A673 (cell line): ENCODE measurements around the gene SHROOM2. TPM values are rescaled to one million over a fixed set of nuclear protein-coding genes. Genes with fewer than 3 reads are reported as not detected.

Experiments used
- BruUV-seq: library from RNA; stranded (reverse); fragments of 400-500 nt; replicated peaks from 2 replicates; lab custom pipeline; 2021; lab: Mats Ljungman, UMichigan
- CTCF ChIA-PET: fragments of 300-600 bp; sonication (Branson Sonifier 250); formaldehyde crosslinking; loops from one replicate; lab custom pipeline; 2022; ENCODE audit warnings: antibody characterized with exemption; lab: Charles Lee
- POLR2A ChIA-PET: fragments of 300-600 bp; sonication (Branson Sonifier 250); formaldehyde crosslinking; loops from one replicate; lab custom pipeline; 2022; ENCODE audit warnings: antibody characterized with exemption; ENCODE audit not compliant: low non-redundant PET; lab: Charles Lee
- DNase-seq: peaks from one replicate; pipeline ENCODE4 v3.0.0-alpha.2; 2015; ENCODE audit warnings: low spot score
- H3K27ac ChIP-seq: fragments of 200-600 bp; sonication (generic); 2 replicates; pipeline ENCODE4 v1.5.1; 2016; ENCODE audit warnings: mixed run types, low read depth, mild to moderate bottlenecking, mixed read lengths, antibody characterized with exemption, low read length; ENCODE audit not compliant: poor library complexity, severe bottlenecking
- H3K27me3 ChIP-seq: fragments of 200-600 bp; sonication (generic); replicated peaks from 2 replicates; pipeline ENCODE4 v1.6.1; 2017; ENCODE audit warnings: mixed run types, low read depth, mild to moderate bottlenecking, mixed read lengths, antibody characterized with exemption, low read length; ENCODE audit not compliant: insufficient read depth, poor library complexity
- H3K36me3 ChIP-seq: fragments of 200-600 bp; sonication (generic); 2 replicates; pipeline ENCODE4 v1.6.1; 2016; ENCODE audit warnings: mixed run types, mild to moderate bottlenecking, mixed read lengths, antibody characterized with exemption, low read length; ENCODE audit not compliant: insufficient read depth, poor library complexity, severe bottlenecking
- H3K4me1 ChIP-seq: fragments of 200-600 bp; sonication (generic); 2 replicates; pipeline ENCODE4 v1.6.1; 2017; ENCODE audit warnings: mixed run types, mild to moderate bottlenecking, mixed read lengths, antibody characterized with exemption, low read length; ENCODE audit not compliant: insufficient read depth, poor library complexity, severe bottlenecking
- H3K4me3 ChIP-seq: fragments of 200-600 bp; sonication (generic); 2 replicates; pipeline ENCODE4 v1.5.1; 2016; ENCODE audit warnings: low read depth, mixed run types, mild to moderate bottlenecking, mixed read lengths, low read length; ENCODE audit not compliant: poor library complexity, severe bottlenecking
- H3K9me3 ChIP-seq: fragments of 200-600 bp; sonication (generic); 2 replicates; pipeline ENCODE4 v1.6.1; 2016; ENCODE audit warnings: mixed run types, low read depth, mild to moderate bottlenecking, mixed read lengths, antibody characterized with exemption, low read length; ENCODE audit not compliant: poor library complexity, severe bottlenecking
- EZH2 ChIP-seq: fragments of 200-600 bp; sonication (generic); IDR thresholded peaks from 2 replicates; pipeline ENCODE4 v1.6.1; 2017; ENCODE audit warnings: borderline replicate concordance, low read depth, mild to moderate bottlenecking, mixed read lengths, antibody characterized with exemption, low read length; ENCODE audit not compliant: poor library complexity, severe bottlenecking
- intact Hi-C: fragments of 100-400 bp; cut with micrococcal nuclease; formaldehyde crosslinking; loops from one replicate; pipeline ENCODE4 v1.10.0; 2022; ENCODE audit not compliant: unreplicated experiment
- total RNA-seq: library from RNA; stranded (reverse); gene quantifications from 2 replicates; pipeline ENCODE4 v1.2.3, GENCODE V29; 2021
- TF ChIP-seq, protein P1 (sequence below): fragments of 300-800, 200-600 bp; sonication (generic); conservative IDR thresholded peaks from 2 replicates; pipeline ENCODE4 v1.5.1; 2017; ENCODE audit warnings: low read depth, mild to moderate bottlenecking, antibody characterized with exemption, low read length, moderate library complexity, mixed read lengths

Gene SHROOM2
- total RNA-seq, 1 experiment from 2014 or later, result 3.7 TPM

GRCh38 chrX:9902656-9903055 lies 116.4 kb downstream of the SHROOM2 start:
- no TSS peak for BruUV-seq
- no peak overlapping the region for H3K27ac ChIP-seq
- no peaks in the 10 kb centered on the region for H3K9me3 ChIP-seq
- no peaks in the 10 kb centered on the region for H3K36me3 ChIP-seq
- no peak for DNase-seq
- TF ChIP-seq, protein P1, sequence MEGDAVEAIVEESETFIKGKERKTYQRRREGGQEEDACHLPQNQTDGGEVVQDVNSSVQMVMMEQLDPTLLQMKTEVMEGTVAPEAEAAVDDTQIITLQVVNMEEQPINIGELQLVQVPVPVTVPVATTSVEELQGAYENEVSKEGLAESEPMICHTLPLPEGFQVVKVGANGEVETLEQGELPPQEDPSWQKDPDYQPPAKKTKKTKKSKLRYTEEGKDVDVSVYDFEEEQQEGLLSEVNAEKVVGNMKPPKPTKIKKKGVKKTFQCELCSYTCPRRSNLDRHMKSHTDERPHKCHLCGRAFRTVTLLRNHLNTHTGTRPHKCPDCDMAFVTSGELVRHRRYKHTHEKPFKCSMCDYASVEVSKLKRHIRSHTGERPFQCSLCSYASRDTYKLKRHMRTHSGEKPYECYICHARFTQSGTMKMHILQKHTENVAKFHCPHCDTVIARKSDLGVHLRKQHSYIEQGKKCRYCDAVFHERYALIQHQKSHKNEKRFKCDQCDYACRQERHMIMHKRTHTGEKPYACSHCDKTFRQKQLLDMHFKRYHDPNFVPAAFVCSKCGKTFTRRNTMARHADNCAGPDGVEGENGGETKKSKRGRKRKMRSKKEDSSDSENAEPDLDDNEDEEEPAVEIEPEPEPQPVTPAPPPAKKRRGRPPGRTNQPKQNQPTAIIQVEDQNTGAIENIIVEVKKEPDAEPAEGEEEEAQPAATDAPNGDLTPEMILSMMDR, result no peak
- no peak for TF ChIP-seq EZH2
- ChIA-PET POLR2A (no interaction called here), CTCF (no interaction called here)
- H3K4me1 ChIP-seq, result no peaks in the 10 kb centered on the region
- H3K4me3 ChIP-seq, result no peak overlapping the region
- no peaks in the 10 kb centered on the region for H3K27me3 ChIP-seq
- intact Hi-C loops, result no loop called here

DNA sequence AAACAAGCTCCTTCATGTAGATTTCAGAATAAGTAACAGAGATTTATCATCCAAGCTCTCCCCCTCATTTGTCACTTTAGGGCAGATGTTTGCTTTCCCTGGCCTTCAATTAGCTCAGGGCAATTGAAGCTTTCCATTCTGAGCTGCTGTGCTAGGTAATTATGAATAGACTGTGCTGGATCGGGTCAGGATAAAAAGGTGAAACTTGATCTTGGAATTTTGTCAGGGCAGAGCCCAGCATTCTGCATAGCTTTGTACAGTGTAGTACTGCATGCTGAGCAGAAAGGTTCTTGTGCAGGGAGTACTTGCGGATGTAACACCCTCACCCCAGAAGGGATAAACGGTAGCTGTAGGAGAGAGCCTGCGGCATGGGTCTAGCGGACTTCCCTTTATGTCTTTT lies 116.9 kb downstream of the SHROOM2 start:
- ChIA-PET POLR2A (no interaction called here), CTCF (no interaction called here)
- no peak overlapping the region for H3K27ac ChIP-seq

DNA sequence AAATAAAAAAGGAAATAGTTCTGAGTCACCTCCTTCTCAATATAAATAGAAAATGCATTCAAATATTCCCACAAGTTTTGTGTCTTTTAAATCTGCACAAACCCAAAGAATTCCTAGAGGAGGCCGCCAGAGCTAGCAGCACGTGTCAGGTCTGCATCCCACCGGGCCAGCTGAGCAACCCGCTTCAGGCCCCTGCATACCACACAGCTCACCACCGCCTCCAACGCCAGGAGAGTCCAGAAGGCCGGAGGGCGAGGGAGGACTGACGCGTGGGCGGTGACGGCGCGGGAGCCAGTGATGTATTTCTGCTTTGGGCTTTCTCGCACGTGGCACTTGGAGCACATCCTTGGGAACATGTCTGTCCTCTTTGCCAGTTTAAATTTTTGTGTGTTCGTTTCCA lies 119.1 kb downstream of the SHROOM2 start:
- Histone ChIP-seq H3K9me3 (no peaks in the 10 kb centered on the region), H3K4me1 (no peaks in the 10 kb centered on the region), H3K27me3 (no peaks in the 10 kb centered on the region), H3K27ac (no peak overlapping the region), H3K36me3 (no peaks in the 10 kb centered on the region), H3K4me3 (no peak overlapping the region)
- ChIA-PET POLR2A (no interaction called here), CTCF (no interaction called here)
- TF ChIP-seq EZH2, result no peak
- TF ChIP-seq, protein P1, result no peak
- DNase-seq, result no peak
- intact Hi-C loops, result no loop called here
- BruUV-seq, result no TSS peak

More for the DNA sequence above, 116.9 kb downstream of the SHROOM2 start:
- no TSS peak for BruUV-seq
- intact Hi-C loops, result no loop called here
- no peaks in the 10 kb centered on the region for H3K27me3 ChIP-seq
- H3K4me1 ChIP-seq, result no peaks in the 10 kb centered on the region
- no peak for DNase-seq
- H3K4me3 ChIP-seq, result no peak overlapping the region
- H3K36me3 ChIP-seq, result no peaks in the 10 kb centered on the region
- no peaks in the 10 kb centered on the region for H3K9me3 ChIP-seq
- TF ChIP-seq, protein P1, result no peak
- no peak for TF ChIP-seq EZH2
